ENCODE data around the gene SCGB3A2.

Gene SCGB3A2

DNA sequence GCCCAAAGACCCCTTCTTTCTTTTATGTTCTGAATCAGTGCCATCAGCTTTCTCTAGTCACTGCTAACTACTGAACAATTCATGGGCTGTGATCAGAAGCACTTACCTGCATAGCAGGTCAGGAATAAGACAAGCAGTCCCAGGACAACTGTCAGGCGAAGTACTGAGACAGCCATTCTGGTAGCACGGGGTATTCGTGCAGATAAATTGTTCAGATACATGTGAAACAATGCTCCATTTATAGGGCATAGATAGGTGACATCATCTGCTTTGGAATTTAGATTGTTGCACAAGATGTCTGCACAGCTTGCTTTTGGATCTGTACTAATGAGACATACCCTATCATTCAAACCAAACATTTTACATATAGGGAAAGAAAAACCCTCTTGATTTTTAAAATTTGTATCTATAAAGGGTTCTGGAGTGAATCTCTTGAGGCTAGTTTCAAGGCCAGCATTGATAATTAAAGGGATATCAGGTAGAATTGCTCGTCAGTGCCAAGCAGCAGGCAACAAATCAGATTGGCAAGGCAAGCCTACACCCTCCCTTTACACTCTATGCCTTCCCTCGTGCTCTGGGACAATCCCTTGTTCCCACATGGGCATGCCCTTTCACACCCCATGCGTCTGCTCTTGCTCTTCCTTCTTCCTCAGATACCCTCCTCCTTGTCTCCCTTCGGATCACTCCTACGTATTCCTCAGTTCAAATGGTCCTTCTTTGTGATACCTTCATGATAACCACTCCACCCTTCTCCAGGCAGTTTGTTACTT lies 28.0 kb downstream of the SCGB3A2 start, which contains the start of gene C5orf46:
Gene C5orf46, minus strand, starts transcription at position 213 of the 770 bp plus-strand sequence. Its CDS starts 37 bp downstream, at position 176.
- TF ChIP-seq, protein P1, sequence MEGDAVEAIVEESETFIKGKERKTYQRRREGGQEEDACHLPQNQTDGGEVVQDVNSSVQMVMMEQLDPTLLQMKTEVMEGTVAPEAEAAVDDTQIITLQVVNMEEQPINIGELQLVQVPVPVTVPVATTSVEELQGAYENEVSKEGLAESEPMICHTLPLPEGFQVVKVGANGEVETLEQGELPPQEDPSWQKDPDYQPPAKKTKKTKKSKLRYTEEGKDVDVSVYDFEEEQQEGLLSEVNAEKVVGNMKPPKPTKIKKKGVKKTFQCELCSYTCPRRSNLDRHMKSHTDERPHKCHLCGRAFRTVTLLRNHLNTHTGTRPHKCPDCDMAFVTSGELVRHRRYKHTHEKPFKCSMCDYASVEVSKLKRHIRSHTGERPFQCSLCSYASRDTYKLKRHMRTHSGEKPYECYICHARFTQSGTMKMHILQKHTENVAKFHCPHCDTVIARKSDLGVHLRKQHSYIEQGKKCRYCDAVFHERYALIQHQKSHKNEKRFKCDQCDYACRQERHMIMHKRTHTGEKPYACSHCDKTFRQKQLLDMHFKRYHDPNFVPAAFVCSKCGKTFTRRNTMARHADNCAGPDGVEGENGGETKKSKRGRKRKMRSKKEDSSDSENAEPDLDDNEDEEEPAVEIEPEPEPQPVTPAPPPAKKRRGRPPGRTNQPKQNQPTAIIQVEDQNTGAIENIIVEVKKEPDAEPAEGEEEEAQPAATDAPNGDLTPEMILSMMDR (IDR thresholded peaks at IDR 0.05; ENCODE audit: borderline replicate concordance, insufficient read depth, low read depth, low read length) = no peak

DNA sequence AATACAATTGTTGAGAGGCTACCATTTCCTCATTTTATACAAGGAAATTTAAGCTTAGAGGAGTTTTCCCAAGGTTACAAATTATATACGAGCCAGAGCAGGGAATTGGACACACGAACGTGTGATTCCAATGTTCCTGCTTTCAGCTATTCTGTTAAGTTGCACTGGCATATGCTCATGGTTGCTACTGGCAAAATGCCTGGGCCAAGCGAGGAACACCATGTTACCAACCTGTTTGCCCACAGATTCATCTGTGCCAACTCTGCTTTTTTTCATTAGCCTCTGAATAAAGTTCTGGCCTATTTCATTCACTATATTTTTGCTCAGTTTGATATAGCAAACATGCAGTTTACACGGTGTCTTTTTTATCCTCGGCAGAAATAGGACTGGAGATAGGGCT lies 32.9 kb downstream of the SCGB3A2 start:
- TF ChIP-seq, protein P1 (IDR thresholded peaks at IDR 0.05; ENCODE audit: borderline replicate concordance, insufficient read depth, low read depth, low read length) = no peak
- no peak overlapping the region for H3K4me3 ChIP-seq (ENCODE audit: low read depth, low read length)

More for the DNA sequence above, 28.0 kb downstream of the SCGB3A2 start, which contains the start of gene C5orf46:
- no peak within 1 kb of the TSS for H3K4me3 ChIP-seq (ENCODE audit: low read depth, low read length)

GRCh38 chr5:147912011-147912410 lies 33.5 kb downstream of the SCGB3A2 start:
- TF ChIP-seq, protein P1 (IDR thresholded peaks at IDR 0.05; ENCODE audit: borderline replicate concordance, insufficient read depth, low read depth, low read length) = no peak
- no peak overlapping the region for H3K4me3 ChIP-seq (ENCODE audit: low read depth, low read length)

GRCh38 chr5:147913786-147914185 lies 35.3 kb downstream of the SCGB3A2 start:
- no peak overlapping the region for H3K4me3 ChIP-seq (ENCODE audit: low read depth, low read length)
- TF ChIP-seq, protein P1 (IDR thresholded peaks at IDR 0.05; ENCODE audit: borderline replicate concordance, insufficient read depth, low read depth, low read length) = no peak

- H3K4me3 ChIP-seq (ENCODE audit: low read depth, low read length) = no peak overlapping the region
- TF ChIP-seq, protein P1 (IDR thresholded peaks at IDR 0.05; ENCODE audit: borderline replicate concordance, insufficient read depth, low read depth, low read length) = no peak
Measured at GRCh38 chr5:147918101-147918685, 39.7 kb downstream of the SCGB3A2 start.

DNA sequence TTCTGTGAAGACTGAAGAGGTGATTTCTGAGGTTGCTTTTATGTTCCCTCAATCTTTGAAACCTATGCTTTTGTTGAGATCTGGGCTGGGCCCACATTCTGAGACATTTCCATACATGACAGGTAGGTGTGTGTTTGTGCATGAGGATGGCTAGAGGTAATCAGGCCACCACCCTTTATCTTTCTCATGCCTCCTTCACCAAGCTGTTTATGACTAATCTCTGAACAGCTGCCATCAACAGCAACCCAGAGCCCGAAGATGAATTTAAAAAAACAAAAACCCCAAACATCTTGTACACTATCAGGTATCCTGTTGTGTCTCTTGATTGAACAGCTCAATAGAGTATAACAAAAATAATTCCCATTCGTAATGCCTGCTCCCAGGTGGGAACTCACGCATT lies 40.4 kb downstream of the SCGB3A2 start:
- TF ChIP-seq, protein P1 (IDR thresholded peaks at IDR 0.05; ENCODE audit: borderline replicate concordance, insufficient read depth, low read depth, low read length) = no peak
- H3K4me3 ChIP-seq (ENCODE audit: low read depth, low read length) = no peak overlapping the region
